ENCODE results near the gene COX6B1.

DNA sequence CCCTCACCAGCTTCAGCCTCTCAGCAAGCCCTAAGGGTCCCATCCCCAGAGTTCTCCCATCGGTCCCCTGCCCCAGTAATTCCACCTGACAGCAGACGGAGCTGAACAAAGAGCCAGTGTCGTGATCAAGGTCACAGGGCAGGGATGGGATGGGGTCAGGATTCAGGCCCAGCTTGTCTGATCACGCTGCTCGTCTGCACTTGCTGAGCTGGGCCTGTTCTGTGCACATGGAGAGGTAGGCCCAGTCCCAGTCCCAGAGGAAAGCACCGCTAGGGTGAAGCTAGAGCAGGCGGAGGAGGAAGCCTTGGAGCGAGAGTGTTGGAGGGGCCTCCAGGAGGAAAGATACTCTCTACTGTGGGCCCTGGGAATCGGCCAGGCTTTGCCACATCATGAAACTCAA is 26.4 kb upstream of the COX6B1 start:
- TF ChIP-seq REST (IDR thresholded peaks at IDR 0.05; ENCODE audit: low read depth) (no peak), POLR2A (IDR thresholded peaks at IDR 0.05; ENCODE audit: borderline replicate concordance, extremely low read depth, insufficient read depth, insufficient read length) (no peak), CTCF (IDR thresholded peaks at IDR 0.05 in 2 of 3, conservative IDR thresholded peaks at IDR 0.05 in 1 of 3; ENCODE audit: borderline replicate concordance in 1 of 3, insufficient read depth in 1 of 3, low read depth in 2 of 3, low read length in 2 of 3) (no peak), ZNF274 (IDR thresholded peaks at IDR 0.05; ENCODE audit: low read depth, low read length) (no peak), ZFX (IDR thresholded peaks at IDR 0.05) (no peak), SIN3A (IDR thresholded peaks at IDR 0.05; ENCODE audit: low read depth) (no peak), EZH2 (IDR thresholded peaks at IDR 0.05) (no peak), MAX (IDR thresholded peaks at IDR 0.05) (no peak), POLR2AphosphoS5 (IDR thresholded peaks at IDR 0.05; ENCODE audit: low read depth, low read length) (no peak), RAD21 (IDR thresholded peaks at IDR 0.05; ENCODE audit: low read depth) (no peak), ELF1 (IDR thresholded peaks at IDR 0.05; ENCODE audit: borderline replicate concordance, low read depth) (no peak)
- TF ChIP-seq, protein P1, sequence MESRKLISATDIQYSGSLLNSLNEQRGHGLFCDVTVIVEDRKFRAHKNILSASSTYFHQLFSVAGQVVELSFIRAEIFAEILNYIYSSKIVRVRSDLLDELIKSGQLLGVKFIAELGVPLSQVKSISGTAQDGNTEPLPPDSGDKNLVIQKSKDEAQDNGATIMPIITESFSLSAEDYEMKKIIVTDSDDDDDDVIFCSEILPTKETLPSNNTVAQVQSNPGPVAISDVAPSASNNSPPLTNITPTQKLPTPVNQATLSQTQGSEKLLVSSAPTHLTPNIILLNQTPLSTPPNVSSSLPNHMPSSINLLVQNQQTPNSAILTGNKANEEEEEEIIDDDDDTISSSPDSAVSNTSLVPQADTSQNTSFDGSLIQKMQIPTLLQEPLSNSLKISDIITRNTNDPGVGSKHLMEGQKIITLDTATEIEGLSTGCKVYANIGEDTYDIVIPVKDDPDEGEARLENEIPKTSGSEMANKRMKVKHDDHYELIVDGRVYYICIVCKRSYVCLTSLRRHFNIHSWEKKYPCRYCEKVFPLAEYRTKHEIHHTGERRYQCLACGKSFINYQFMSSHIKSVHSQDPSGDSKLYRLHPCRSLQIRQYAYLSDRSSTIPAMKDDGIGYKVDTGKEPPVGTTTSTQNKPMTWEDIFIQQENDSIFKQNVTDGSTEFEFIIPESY (IDR thresholded peaks at IDR 0.05; ENCODE audit: extremely low read depth, insufficient replicate concordance, low read length): no peak

Data from HCT116 (cell line).